CD4-positive, alpha-beta T cell treated with Interleukin-12 subunit alpha and Interleukin-12 subunit beta, for 1 hour (primary cell): ENCODE results near the gene NTM.

ENCODE experiments used
- DNase-seq: peaks from one replicate; pipeline ENCODE4 v3.0.0-alpha.2; 2020

Gene NTM

DNA sequence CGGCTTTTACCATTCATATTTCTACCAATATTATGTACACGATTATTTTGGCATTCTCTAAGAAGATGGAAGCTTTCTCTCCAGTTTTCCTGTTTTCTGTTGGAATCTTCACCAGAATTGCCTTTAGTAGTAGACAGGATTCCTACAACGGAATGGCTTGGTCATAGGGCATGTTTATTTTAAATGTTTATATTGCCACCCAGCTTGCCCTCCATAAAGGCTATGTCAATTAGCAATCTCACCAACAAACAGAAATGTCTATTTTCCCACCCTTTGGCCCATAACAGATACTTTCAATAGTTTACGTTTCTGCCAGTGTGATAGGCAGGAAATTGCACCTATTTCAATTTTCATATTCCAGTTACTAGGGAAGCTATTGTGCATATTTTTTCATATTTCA lies 893.5 kb downstream of the NTM start:
- DNase-seq = no peak

DNA sequence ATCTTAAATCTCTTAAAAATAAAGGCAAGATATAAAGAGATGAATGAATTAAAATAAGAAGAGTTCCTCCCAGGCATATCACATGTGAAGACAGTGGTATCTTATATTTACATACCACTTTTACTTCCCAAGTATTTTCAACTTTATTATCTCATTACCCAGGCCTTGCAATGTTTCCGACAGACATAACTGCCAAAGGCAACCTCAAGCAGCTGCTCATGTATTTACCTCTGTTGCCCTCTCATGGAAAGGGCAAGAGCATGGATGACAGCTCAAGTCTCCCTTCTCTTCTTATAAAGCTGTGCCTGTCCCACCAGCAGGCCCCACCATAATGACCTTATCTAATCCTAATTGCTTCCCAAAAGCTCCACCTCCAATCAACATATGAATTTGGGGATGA lies 894.2 kb downstream of the NTM start:
- DNase-seq = no peak

DNA sequence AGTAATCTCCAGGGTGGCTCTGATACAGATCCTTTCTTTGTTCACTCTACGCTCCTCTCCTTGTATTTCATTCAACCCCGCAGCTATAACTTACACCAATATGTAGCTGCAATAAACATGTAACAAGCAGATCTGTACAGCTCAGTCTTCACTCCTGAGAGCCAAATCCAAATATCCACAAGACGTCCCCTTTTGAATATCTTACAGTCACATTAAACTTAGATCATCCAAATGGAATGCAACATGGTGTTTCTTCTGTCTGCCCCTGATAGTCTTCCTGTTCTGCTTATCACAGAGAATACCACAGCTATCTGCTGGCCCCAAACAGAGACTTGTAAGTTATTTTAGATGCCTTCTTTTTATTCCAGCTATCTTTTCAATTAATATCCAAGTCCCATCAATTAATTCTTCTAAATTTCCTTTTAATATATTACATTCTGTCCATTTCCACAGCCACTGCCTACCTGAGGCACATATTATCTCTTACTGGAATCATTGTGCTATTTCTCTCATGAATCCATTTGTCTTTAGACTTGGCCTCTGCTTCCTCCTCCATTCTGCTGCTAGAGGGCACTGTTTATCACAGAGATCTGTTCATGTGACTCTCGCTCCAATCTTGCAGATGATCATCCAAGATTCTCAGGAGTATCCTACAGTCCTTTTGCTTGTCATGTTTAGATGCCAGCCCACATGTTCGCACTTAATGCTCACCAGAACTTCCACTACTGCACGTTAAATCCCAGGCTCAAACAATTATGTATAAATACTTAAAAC lies 908.6 kb downstream of the NTM start:
- peak; percentile 10 for DNase-seq

DNA sequence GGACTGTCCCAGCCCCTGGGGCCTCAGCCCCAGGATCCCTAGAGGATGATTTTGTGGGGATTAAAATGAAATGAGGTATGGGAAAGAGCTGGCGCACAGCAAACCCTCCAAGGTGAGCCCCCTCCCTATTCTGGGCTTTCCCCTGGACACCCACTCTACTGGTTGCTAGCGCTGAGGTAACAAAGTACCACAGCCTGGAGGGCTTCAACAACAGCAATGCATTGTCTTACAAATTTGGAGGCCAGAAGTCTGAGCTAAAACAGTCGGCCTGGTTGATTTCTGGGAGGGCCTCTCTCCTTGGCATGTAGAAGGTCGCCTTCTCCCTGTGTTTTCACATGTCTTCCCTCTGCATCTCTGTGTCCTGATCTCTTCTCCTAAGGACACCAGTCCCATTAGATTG lies 913.6 kb downstream of the NTM start:
- DNase-seq = no peak

DNA sequence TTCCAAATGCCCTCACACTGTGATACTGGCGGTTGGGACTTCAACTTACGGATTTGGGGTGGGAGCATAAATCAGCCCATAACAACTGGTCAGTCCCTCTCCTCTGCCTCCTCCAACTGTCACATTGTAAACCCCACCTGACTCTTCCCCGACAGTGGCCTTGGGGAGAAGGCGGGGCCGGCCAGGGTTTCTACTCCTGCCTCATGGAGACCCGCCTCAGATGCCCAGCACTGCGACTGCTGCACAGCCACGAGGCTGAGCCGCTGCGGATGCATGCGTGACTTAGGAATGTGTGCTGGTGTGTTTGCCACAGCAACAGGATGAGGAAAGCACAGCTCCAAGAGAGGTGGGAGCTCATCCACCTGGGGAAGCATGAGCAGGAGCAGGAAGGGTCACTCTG lies 914.2 kb downstream of the NTM start:
- DNase-seq = no peak

DNA sequence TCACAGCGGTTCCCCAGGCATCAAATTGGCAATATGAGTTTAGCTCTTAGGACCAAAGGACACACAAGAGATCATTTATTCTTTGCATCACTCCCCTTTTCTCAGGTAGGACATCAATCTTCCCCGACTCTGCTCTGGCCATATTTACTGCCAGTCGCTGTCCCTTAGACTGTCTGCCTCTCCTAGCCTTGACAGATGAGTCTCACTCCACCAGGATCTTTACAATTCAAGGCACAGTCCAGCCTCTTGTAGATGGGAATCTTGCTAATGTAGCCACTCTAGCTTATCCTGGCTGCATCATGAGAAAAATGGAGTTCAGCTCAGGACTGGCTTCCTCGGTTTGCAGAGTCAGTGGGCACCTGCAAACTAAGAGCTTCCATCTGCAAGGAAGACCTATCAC lies 915.2 kb downstream of the NTM start:
- DNase-seq = no peak

DNA sequence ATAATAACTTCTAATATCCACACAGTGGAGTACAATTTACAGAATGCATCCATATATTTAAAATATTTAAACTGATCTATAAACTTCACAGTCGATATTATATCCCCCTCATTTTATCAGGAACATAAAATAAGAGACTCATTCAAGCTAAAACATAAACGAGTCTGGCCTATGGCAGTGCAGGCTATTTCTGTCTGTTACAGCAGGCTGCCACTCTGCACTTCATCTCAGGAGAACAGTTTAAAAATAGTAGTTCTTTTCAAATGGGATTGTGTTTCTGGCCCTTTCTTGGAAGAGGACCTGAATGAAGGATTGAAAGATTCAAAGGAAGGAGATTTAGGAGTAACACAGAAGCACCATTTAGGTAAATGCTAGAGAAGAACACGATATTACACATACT lies 915.7 kb downstream of the NTM start:
- DNase-seq = no peak

DNA sequence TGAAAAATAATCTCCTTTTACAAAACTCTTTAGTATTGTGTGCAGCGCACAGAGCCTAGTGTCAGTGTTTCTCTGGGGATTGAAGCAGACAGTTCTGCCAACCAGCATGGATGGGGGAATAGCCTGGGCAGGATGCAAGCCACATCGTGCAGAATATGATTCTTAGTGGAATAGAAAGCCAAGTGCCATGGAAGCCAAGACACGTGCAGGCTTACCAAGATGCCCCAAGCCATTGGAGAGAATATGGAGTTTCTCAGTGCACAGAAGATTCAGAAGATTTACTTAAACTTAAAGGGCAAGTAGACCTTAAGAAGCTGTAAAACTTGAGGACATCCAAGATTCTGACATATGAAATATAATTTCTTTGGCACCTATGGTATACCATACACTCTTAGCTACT lies 917.6 kb downstream of the NTM start:
- DNase-seq = no peak

DNA sequence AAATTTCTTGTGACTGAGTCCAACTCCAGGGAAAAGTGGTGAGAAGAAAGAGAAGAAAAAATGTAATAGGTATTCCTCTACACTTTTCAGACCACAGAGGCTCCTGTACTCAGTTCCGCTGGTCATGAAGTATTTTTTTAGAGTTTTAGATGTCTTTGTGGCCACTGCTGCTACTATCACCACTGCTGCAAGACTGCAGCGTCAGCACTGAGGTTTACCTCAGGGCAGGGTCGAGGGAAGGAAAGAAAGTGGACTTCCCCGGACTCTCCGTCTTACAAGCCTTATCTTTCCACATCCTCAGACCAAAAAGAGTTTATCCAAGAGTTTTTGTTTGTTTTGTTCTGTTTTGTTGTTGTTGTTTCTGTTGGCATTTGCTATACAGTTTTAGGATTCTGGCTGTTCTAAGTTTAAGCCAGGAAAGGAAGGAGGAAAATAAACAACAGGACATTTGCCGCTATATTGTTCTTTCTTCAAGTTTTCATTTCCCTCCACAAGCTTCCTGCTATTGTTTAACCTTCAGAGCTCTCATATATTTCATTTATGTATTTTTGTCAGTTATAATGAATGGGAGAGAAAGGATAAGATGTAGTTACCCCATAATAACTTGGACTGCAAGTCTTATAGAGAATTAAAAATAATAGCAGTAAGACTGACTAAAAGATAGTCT lies 919.3 kb downstream of the NTM start:
- DNase-seq = no peak

DNA sequence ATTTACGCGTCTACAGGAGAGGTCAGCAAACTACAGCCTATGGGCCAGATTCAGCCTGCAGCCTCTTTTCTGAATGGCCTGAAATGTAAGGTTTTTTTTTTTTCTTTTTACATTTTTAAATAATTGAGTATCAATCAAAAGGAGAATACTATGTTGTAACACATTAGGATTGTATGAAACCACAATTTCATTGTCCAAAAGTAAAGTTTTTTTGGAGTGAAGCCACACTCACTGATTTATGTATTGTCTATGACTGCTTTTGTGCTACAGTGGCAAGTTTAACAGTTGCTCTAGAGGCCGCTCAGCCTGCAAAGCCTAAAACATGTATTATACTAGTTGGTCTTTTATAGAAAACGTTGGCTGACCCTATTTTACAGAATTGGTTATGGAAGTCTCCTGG lies 923.2 kb downstream of the NTM start:
- no peak for DNase-seq

DNA sequence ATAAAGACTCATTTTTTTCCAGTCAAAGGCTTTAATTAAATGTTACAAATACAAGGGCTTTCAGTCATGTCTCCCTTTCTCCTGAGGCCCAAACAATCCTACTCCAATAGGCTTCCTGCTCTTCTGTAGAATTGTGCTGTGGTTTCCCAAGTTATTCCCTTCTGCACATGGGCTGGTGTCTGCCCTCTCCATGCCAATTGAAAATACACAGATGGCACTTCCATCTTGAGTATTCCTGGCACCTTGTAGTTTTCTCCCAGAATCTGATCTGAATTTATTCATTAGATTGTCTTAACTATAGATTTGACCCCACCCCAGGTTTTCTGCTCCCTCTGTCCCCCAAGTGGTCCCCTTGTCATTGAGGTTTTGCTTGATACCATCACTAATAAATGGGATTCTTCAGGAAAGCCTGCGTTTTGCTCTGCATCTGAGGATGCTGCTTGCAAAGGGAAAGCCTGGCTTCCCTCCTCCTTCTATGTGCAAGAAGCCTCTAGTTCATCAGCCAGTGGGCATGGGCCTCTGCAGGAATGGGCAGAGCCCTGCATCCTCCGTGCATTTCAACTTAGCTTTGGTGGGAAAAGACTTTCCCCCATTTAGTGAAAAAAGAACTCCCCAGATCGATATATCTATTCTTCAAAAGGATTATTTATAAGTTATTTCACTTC lies 926.7 kb downstream of the NTM start:
- no peak for DNase-seq

DNA sequence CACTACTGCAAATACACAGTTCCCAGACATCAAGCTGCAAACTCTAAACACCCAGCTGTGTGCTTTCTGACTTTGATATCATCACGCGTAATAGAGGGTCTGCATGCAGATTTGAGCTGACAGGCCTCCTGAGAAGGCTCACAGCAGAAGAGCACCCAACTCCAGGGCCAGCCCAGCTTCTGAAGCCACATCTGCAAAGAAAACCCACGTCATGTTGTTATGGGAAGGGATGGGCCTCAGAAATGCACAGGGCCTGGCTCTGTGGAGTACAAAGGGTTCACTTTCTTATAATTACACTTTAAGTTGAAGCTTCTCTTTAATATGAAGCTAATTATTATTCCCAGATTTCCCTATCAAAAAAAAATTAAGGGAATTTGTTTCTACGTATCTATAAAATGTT lies 927.9 kb downstream of the NTM start:
- DNase-seq = no peak

DNA sequence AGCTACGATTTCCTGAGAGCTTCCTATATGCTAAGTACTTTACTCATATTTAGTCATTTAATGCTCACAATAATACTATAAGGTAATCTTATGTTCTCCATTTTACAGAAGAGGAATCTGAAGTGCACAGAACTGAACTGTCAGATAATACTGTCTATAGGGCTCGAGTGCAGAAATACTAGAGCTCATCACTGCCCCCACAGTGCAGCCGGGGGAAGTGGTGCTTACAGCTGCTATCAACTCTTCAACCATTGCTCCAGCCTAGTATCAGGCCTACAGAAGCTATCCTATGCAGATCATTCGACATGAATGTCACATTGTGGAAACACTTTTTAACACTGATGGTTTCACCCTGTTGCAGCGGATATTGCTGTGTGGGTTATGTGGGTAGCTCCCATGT lies 929.9 kb downstream of the NTM start:
- DNase-seq = no peak

DNA sequence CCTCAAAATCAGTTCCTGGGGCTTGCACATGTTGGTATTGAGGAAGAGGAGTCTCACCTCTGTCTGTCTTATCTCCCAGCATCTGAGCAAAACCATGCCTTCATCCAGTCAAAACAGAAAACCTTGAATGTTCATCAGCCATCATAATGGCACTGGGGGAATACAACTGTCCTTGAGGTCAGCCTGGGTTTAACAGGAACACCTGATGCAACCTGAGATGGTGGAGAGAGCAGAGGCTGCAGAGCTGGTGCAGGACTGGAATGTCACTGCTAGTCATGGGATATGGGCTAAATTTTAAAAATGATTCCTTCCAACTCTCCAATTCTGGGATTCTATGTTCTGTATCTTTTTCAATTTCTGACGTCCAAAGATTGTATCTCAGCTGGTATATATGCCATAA lies 931.0 kb downstream of the NTM start:
- no peak for DNase-seq

DNA sequence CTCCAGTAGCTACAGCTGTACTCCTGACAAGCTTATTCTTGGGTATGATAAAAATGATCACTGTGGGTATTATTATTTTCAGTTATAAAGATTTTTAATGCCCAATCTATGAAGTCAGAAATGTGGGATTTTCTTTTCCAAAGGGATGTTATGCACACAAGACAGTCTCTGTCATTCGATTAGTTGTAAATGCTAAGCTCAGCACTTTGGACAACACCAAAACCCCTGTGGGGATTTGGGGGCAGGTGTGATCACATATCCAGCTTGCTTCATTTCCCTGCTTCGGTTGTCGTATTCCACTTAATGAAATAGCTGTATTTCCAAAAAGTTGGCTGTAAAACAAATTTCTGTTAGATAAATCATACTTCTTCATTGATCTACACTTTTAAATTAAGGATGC lies 931.5 kb downstream of the NTM start:
- DNase-seq = no peak

DNA sequence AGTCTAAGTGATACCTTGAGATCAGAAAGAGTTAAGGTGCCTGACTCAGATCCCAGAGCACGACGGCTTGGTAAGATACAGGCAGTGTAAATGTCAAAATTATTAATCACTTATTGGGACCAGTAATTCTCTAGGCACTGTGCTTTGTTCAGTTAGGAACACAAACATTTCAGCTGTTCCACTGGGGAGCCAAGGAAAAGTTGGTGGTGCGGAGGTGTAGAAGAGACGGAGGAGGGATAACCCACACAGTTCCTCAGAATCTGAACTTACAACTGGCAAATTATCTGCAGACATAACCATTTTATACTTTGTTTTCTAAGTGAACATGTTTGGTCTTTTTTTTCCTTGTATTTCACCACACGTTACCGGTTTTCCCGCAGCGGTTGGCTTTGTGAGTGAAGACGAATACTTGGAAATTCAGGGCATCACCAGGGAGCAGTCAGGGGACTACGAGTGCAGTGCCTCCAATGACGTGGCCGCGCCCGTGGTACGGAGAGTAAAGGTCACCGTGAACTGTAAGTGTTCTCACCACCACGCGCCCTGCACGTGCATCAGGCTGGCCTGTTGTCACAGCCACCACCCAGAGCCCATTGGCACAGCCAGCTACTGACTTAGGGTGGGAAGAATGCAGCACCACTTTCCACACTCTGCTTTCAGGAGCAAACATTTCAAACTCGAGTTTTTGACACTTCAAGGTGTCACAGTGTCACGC lies 937.0 kb downstream of the NTM start:
- no peak for DNase-seq

DNA sequence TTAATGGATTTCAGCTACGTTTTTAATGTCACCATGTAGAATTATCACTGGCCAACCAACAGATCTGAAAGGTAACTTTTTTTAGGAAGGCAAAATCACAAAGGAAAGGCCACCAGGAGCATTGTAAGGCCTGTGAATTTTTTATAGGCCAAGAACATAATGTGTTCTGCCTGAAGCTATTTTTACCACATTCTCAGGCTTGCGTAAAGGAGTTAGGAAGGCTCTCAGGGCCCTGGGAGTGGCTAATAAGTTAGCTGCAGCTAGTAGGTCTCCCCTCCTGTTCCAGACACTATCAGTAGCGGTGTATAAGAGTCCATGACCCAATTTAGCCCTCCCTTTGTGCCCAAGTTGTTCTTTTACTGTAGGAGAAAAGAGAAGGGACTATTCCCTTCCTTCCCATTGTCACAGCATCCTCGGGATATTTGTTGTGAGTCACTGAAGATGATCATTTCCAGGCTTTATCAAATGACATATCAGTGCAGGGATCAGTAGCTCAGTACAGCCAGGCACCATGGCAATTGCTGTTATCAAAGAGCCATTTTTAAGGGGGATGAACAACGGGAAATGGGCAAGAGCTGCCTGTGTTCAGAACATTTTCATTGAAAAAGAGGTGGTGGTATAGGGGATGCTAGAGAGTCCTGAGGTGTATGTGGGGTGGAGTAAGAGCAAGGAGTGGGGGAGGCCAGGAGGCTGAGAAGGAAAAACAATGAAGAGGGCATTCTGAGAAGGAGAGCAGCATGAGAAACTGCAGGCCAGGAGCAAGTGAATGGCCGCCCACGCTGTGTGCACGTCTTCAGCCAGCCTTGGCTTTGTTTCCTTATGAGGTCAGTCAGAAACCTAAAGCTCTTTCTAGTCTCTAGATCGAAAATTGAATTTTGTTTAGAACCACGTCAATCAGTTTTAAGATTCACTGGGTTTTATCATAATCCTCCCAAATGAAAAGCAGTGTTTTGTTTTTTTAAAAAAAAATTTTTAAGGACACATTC lies 940.3 kb downstream of the NTM start:
- DNase-seq = no peak

DNA sequence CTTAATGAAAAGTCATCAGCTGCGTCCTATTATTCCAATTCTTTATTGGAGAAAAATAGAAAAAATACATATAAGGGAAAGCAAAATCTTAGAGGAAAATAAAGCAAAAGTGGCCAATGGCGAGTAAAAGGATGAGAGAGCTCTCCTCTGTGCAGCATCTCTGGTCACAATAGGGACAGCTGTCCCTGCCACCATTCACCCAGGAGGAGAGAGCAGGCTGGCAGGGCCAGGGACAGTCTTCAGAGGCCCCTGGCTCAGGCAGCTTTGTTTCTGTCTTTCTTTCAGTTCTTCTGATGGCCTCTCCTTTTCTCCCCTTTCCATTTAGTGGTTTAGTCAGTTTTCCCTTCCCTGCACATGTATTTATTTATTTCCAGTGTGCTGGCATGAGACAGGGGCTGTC lies 941.3 kb downstream of the NTM start:
- DNase-seq = no peak

DNA sequence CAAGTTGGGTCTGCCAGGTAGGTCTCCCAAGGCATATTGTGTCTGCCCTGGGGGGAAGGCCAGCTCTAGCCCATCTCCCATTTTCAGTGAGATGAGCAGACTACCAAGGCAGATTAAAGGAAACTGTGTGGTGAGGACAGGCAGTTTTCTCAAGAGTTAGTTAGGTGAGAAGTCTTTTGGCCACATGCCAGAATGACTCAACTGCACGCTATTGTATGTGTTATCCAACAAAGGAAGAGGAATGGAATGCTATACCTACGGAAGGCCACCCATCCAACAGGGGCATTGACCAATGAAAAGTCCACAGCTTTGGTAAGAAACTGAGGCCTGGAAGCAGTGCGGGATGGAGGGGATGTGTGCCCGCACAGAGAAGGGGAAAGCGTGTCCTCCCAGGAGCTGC lies 941.7 kb downstream of the NTM start:
- no peak for DNase-seq

DNA sequence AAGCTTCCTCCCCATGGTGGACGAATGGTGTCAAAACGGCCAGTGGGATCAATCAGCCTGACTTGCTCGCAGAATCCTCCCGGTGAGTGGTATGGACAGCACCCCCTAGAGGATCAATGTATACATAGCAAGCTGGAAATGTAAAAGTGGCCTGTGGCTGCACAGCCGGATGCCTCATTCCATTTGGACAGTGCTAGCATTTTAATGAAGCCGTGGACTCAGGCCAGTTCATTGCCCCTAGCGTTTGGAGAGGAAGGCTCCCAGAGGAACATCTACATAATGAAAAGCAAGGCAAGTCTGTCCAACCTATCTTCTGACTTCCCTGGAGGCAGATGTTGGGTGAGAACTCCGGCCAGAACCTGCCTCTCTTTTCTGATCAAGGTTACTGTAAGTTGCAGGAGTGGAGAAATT lies 942.3 kb downstream of the NTM start:
- no peak for DNase-seq

DNA sequence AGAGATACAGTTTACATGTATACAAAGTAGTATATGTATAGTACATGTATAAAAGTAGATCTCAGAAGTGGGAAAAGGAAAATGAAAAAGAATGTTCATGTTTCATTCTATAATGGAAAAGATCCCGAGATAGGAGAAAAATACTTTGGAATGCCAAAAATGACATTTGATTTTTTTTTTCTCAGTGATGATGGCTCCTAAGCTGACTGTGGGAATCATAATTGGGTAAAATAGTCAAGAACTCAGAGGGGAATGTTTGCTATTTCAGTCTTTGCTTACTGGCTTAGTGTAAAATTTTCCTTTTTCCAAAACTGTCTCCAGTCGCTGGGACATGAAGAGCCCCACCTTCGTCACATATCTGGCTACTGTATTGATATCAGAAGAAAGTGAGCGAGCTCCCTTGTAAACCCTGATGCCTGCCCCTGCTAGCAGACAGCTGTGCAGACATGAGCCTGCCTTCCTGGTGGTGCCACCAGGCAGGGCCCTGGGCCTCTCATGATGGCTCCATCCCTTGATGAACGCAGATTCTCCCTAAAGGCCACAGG lies 944.6 kb downstream of the NTM start:
- DNase-seq = no peak

DNA sequence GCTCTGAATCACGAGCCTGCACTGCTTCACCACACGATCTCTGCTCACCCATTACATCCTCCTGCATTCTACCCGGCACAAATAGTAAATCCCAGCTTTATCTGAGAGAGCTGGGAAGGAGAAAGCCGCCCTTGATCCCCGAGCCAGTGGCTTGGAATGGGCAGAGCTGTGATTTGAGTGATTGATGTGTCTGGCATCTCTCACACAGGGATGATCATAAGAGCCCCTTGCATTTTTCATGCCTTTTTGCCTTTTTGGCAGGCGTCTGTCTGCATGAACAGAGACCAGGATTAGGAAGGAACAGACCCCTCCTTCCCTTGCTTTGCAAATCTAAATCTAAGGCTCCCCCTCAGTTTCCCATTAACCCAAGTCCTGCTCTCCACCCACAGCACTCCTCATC lies 945.3 kb downstream of the NTM start:
- DNase-seq = no peak
